Type B pancreatic cell (in vitro differentiated cells): ENCODE results near the gene PTPRM. TPM values are rescaled to one million over a fixed set of nuclear protein-coding genes. Genes with fewer than 3 reads are reported as not detected.

Experiments used
- DNase-seq: peaks from one replicate; pipeline ENCODE4 v3.0.0; 2021; ENCODE audit warnings: mixed read lengths; ENCODE audit not compliant: unreplicated experiment; ENCODE audit errors: extremely low spot score
- H3K27ac Mint-ChIP-seq: 2 replicates; pipeline ENCODE4 v1.8.0; 2021; ENCODE audit warnings: mild to moderate bottlenecking, mixed read lengths
- H3K27me3 Mint-ChIP-seq: 2 replicates; pipeline ENCODE4 v1.8.0; 2021; ENCODE audit warnings: mixed read lengths
- H3K36me3 Mint-ChIP-seq: 2 replicates; pipeline ENCODE4 v1.8.0; 2021; ENCODE audit warnings: mixed read lengths
- H3K4me1 Mint-ChIP-seq: one replicate; pipeline ENCODE4 v1.8.0; 2021; ENCODE audit warnings: mixed read lengths; ENCODE audit not compliant: unreplicated experiment
- H3K4me3 Mint-ChIP-seq: 2 replicates; pipeline ENCODE4 v1.8.0; 2021; ENCODE audit warnings: mild to moderate bottlenecking, mixed read lengths
- H3K9me3 Mint-ChIP-seq: 2 replicates; pipeline ENCODE4 v1.8.0; 2021; ENCODE audit warnings: mixed read lengths
- CTCF ChIP-seq: fragments of 200-600 bp; sonication (generic); conservative IDR thresholded peaks from 2 replicates; pipeline ENCODE4 v1.5.0; 2021; ENCODE audit warnings: antibody characterized with exemption, mild to moderate bottlenecking
- total RNA-seq: library from RNA; stranded (reverse); gene quantifications from 2 replicates; pipeline ENCODE4 v1.2.1, GENCODE V29; 2021; ENCODE audit warnings: low replicate concordance

The PTPRM gene
- total RNA-seq, 1 donor from 2014 or later: 18.6 TPM

- Mint-ChIP-seq H3K36me3 (no peaks in the 10 kb centered on the region), H3K4me3 (no peak overlapping the region), H3K9me3 (no peaks in the 10 kb centered on the region), H3K4me1 (peaks cover 5% of the 10 kb centered on the region), H3K27ac (no peak overlapping the region), H3K27me3 (no peaks in the 10 kb centered on the region)
- no peak for DNase-seq
- TF ChIP-seq CTCF: no peak
Observed at GRCh38 chr18:8286303-8286702, 719.2 kb downstream of the PTPRM start.

GRCh38 chr18:8287196-8287885, 720.2 kb downstream of the PTPRM start:
- Mint-ChIP-seq H3K4me3 (no peak overlapping the region), H3K36me3 (no peaks in the 10 kb centered on the region), H3K9me3 (no peaks in the 10 kb centered on the region), H3K27ac (no peak overlapping the region), H3K27me3 (no peaks in the 10 kb centered on the region), H3K4me1 (peaks cover 5% of the 10 kb centered on the region)
- no peak for DNase-seq
- TF ChIP-seq CTCF: no peak

- Mint-ChIP-seq H3K36me3 (no peaks in the 10 kb centered on the region), H3K9me3 (no peaks in the 10 kb centered on the region), H3K4me3 (no peak overlapping the region), H3K27me3 (no peaks in the 10 kb centered on the region), H3K4me1 (peaks cover 5% of the 10 kb centered on the region), H3K27ac (no peak overlapping the region)
- TF ChIP-seq CTCF: no peak
- no peak for DNase-seq
Observed at GRCh38 chr18:8288472-8289195, 721.5 kb downstream of the PTPRM start.

GRCh38 chr18:8290435-8290834, 723.3 kb downstream of the PTPRM start:
- H3K36me3 Mint-ChIP-seq: no peaks in the 10 kb centered on the region
- DNase-seq: no peak
- TF ChIP-seq CTCF: no peak
- H3K27me3 Mint-ChIP-seq: peaks cover 5% of the 10 kb centered on the region
- H3K27ac Mint-ChIP-seq: no peak overlapping the region
- no peaks in the 10 kb centered on the region for H3K4me1 Mint-ChIP-seq
- H3K9me3 Mint-ChIP-seq: no peaks in the 10 kb centered on the region
- no peak overlapping the region for H3K4me3 Mint-ChIP-seq

DNA sequence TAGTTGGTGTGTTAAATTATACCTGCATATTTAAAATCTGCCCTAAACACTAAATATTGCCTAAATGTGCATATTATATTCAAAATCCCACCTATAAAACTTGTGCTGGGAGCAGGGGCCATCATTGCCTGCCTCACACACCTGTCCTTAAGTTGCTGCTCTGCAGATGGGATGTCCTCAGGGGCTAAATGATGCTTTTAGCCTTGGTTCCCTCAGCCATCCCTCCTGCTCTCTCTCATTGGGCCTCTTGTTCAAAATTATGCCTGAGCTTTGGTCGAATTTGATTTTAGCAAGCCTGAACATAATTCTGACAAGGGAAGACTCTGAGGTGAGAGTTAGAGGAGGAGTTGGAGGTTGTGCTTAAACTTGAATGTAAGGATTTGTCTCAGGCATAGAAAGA, 723.8 kb downstream of the PTPRM start:
- Mint-ChIP-seq H3K27ac (no peak overlapping the region), H3K9me3 (no peaks in the 10 kb centered on the region), H3K4me3 (no peak overlapping the region), H3K4me1 (no peaks in the 10 kb centered on the region), H3K27me3 (peaks cover 5% of the 10 kb centered on the region), H3K36me3 (no peaks in the 10 kb centered on the region)
- no peak for DNase-seq
- no peak for TF ChIP-seq CTCF
